Adrenal gland (tissue), 5 donors: ENCODE results near the gene MEGF11.

ENCODE experiments used
- CTCF ChIP-seq, 6 experiments: fragments of 450-650 bp in 4 of 6; fragments of 200-600 bp in 2 of 6; sonication (generic) in 1 of 6; IDR thresholded peaks; 1 replicate in 5 of 6; 2 replicates in 1 of 6; pipeline versions ENCODE4 v1.5.1 to v1.8.0; 2016 to 2021; ENCODE audit warnings: antibody characterized with exemption in 6 of 6, mild to moderate bottlenecking in 2 of 6, moderate library complexity in 1 of 6
- POLR2A ChIP-seq, 2 donors: fragments of 450-650 bp; IDR thresholded peaks; one replicate each; pipeline ENCODE4 v1.6.1; 2017; ENCODE audit warnings: antibody characterized with exemption in 2 of 2, mild to moderate bottlenecking in 2 of 2, moderate library complexity in 1 of 2
- donor health status: DM: no; HTN: no; CAD: no.

- TF ChIP-seq POLR2A (IDR thresholded peaks at IDR 0.05) (no peak), CTCF (IDR thresholded peaks at IDR 0.05) (no peak)
Measured at GRCh38 chr15:66095871-66096687, 157.5 kb downstream of the MEGF11 start.
